Hematopoietic multipotent progenitor cell treated with erythropoietin and hydrocortisone succinate and interleukin-3 and kit ligand, for 15 days (in vitro differentiated cells): ENCODE results near the gene SAE1.
A peak's percentile ranks its signal among the peaks of the same experiment; 100 is the strongest.
"Not testable (repeated sequence)": the region's sequence is repeated elsewhere in the genome, so short reads cannot be mapped to it uniquely, and the experiment has no call there.

Source experiments
- DNase-seq: peaks from one replicate; pipeline ENCODE4 v3.0.0-alpha.2; 2015; ENCODE audit warnings: low spot score

Gene SAE1

DNA sequence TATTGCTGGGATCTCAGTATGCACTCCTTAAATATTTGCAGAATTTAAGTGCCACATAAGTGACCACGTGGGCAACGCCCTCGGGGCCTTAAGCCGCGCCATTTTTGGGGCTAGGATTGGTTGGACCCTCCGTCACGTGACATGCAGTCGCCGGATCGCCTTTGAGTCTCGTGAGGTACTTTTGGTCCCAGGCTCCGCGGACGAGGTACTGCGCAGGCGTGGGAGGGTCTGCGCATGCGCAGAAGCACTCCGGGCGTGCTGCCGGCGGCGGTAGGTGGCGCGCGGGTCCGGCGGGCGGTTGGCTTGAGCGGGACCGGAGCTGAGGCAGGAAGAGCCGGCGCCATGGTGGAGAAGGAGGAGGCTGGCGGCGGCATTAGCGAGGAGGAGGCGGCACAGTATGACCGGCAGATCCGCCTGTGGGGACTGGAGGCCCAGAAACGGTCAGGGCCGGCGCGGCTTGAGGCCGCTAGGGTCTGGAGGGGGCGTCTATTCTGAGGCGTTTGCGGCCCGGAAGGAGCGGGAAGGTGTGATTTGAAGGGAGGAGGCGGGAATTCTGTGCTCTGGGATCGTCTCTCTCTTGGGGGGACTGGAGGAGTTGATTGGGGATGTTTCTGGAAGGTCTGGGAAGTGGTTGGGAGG, at the start of gene SAE1:
TSS of gene SAE1 (plus strand) at position 247 of the 639 bp plus-strand sequence. CDS start at position 343, 96 bp downstream.
- DNase-seq, result peak; percentile 95

DNA sequence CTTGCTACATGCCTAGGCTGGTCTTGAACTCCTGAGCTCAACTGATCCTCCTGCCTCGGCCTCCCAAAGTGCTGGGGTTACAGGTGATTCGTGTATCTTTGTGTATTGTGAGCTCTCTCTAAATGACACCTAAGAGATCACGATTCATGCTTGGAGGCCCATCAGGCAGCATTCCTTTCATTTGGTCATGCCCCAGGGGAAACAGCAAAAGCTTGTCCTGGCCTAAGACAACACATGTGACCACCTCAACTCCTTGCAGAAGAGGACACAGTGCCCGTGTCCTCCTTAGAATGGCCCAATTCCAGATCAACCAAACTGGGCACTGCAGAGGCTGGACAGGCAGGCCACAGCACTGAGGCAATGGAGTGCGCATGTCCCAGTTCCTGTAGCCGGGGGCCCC, 49.5 kb upstream of the SAE1 start:
- DNase-seq, result no peak

DNA sequence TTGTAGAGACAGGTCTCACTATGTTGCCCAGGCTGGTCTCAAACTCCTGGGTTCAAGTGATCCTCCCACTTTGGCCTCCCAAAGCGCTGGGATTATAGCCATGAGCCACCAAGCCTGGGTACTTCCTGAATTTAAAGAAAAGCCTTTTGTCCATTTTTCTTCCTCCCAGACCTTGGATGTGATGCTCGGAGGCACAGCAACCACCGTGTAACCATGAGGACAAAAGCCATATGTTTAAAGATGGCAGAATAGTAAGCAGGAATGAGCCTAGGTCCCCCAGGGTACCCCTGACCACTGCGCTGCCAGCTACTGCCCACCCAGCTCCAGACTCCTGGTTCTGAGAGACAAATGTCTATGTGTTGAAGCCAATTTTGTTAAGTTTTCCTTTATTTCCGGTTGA, 48.1 kb upstream of the SAE1 start:
- DNase-seq, result no peak

DNA sequence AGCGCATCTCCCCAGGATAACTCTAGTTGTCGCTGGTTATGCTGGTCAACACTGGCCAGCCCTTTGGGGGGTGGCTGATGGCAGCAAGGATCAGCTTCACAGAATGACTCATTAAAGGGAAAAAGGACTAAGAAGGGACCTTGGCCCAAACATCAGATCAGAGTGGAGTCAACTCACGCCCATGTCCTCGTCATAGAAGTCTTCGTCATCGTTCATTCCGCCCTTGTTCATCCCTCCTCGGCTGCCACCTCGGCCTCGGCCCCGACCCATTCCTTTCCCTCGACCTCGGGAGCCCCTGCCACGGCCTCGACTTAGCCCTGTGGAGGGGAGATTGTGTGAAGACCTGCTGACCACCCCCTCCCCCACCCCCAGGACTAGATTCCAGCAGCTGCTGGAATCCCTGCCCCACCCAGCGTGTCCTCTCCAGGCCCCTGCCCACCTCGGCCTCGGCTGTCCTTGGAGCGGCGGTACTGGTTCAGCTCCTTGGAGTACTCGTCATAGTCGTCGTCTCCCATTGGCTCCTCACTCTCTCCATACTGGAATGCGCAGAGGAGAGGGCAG, 45.7 kb upstream of the SAE1 start:
- DNase-seq, result no peak

DNA sequence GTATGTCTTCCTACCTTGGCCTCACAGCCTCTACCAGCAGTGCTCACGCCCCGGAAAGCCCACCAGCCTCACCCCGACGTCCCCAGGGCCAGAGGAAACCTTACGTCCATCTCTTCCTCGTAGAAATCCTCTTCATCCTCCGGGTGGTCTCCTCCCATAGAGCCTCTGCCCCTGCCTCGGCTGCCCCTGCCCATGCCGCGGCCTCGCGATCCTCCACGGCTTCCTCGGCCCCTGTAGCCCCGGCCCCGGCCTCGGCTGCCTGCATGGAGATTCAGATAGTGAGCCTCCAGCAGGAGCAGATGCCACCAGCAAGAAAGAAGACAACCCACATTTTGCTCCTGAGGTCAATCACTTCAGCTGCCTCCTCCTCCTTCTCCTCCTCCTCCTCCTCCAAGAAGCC, 44.4 kb upstream of the SAE1 start:
- DNase-seq, result no peak

DNA sequence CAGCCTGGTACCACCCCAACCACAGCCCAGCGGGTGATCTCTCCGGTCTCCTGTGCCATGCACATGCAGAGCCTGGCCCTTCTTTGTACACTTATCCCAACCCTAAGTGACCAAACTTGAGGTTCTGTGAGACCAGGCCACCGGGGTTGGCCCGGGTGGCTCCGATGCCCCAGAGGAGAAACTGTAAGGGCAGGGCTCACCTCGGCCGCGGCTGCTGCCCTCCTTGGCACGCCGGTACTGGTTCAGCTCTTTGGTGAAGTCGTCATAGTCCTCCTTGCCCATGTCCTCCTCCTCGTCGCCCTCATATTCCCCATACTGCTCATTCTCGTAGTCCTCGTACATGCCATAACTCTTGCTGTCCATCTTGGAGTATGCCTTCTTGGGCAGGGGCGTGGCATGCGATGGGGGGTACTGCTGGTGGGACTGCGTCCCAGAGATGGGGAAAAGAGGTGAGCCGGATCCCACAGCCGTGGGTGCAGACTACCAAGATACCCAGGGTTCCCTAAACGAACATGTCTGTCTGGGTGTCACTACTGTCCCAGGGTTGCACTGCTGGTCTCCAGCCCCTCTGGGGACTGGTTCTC, 40.8 kb upstream of the SAE1 start:
- DNase-seq, result no peak

DNA sequence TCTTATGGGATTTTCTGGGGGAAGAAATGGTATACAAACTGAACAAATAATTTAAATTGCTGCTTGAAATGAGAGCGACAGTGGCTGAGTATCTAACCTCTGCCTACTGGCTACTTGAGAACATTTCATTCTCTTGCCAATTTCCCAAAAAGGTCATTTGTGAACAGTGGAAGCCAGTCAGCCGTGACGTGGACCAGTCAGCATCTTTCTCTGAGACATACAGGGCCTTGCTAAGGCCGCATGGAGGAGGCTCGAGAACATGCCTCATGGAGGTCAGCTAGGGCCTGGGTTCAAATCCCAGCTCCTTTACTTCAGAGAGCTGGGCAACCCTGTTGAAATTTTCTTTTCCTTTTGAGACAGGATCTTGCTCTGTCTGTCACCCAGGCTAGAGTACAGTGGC, 37.4 kb upstream of the SAE1 start:
- no peak for DNase-seq

DNA sequence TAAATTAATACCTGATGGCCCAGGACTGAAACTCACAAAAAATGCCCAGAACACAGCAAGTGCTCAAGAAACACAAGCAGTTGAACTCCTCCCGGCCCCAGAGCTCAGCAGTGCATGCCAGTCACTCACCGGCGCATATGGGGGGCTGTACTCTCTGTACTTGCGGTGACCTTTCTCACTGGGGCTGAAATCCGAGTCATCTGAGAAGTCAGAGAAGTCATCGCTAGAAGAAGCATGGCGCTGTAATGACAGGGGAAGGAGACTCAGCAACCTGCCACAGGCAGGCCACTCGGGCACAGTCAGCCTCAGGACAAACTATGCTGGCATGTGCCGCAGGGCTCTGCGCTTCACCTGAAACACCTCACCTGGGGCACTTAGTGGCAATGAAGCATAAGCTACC, 36.8 kb upstream of the SAE1 start:
- DNase-seq, result no peak

DNA sequence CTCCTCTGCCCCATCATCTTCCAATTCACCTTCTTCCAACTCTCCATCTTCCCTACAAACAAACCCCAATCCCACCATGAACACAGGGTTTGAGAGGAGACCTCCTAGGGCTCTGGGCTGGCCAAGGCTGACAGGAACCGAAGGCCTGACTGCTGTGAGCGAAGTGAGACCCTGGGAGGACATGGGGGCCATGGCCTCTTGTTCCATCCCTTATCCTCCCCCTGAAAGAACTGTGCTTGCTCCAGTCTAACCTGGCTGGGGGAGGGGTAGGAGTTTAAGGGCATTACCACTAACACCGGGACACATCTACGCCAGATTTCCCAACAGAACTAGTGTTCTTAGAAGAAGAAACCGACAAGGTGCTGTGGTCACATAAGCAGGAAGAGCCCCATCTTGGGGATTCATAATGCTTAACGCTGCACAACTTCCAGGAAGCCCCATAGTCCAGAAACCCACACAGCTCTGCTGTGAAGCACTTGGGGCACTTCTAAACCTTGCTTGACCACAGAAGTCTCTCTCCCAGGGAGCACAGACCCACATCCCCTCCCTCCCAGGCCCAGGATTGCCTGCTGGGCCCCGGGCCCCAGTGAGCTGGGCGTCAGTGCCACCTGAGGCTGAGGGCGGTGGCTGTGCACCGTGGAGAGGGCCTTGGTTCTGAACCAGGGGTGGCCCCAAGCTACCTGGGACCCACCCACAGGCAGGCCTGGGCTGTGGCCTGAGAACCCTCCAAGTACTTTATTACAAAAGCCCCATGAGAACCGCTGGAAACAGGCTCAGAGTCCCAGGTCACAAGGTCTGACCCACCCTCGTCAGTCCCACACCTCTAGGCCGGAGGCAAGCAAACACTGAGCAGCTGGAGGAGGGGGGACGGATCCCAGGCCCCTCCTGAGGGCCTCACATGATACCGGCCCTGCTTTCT, 35.8 kb upstream of the SAE1 start:
- DNase-seq, result no peak

DNA sequence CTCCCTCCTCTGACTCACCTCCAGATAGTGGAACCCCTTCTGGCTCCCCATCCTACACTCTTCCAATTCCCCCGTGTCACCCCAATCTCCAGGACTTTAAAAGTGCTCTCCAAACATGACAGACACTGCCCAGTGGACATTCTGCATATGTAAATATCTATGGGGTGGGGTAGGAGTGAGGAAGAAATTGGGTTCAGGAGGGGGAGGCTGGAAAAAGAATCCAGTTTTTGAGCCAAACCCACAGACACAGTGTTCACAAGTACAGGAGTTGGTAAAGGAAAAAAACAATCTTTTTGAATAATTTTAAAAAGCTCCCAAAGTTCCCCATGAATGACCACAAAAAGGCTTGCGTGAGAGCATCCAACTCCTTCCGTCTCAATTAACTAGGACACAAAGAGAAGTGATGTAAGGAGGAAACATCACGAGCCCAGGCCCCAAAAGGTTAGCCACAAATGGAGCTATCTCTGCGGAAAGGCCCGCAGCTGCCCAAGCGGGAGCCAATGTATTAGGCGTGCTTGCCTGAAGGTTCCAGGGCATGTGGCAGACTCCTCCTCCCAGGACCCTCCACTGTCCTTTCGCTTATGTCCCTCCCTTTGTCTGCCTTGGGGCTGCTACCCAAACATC, 35.0 kb upstream of the SAE1 start:
- no peak for DNase-seq

DNA sequence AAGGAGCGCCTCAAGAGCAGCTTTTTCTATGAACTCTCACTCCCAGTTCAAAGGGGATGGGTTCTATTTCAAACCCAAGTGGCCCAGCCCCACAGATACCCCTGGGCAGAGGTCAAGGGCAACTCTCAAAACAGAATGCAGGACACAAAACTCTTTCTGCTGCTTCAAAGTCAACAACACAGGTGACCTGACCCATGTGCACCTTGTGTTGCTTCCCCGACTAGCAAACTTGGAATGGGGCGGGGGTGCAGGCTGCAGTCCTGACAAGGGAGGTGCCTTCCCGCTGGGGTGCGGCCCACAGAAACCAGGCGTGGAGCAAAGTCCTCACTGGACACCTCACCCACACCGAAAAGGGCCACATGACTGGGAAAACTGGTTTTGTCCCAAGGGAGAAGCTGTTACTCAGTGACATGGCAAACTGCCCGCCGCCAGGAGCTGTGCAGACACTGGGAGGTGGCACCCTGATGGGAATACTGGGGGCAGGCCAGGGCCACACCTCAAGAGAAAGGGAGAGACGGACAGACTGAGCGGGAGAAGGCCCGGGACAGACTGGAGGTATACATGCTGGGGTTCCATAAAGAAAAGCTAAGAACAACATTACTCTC, 34.4 kb upstream of the SAE1 start:
- no peak for DNase-seq

DNA sequence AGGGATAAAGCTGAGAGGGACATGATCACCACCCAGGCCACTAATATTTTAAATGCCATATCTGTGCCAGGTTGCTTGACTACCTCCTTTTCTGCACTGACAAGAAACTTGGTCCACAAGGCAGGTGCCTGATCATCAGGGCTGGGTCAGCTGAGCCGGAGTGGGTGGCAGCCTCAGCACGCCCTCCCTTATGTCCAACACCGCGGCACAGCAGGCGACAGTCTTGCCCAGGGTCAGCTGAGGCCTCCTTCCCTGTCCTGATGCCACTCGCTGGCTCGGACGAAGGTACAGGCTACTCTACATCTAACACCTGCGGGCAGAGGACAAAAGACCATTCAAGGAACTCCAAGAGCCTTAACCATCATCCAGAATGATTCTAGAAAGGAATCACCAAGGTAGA, 33.9 kb upstream of the SAE1 start:
- no peak for DNase-seq

DNA sequence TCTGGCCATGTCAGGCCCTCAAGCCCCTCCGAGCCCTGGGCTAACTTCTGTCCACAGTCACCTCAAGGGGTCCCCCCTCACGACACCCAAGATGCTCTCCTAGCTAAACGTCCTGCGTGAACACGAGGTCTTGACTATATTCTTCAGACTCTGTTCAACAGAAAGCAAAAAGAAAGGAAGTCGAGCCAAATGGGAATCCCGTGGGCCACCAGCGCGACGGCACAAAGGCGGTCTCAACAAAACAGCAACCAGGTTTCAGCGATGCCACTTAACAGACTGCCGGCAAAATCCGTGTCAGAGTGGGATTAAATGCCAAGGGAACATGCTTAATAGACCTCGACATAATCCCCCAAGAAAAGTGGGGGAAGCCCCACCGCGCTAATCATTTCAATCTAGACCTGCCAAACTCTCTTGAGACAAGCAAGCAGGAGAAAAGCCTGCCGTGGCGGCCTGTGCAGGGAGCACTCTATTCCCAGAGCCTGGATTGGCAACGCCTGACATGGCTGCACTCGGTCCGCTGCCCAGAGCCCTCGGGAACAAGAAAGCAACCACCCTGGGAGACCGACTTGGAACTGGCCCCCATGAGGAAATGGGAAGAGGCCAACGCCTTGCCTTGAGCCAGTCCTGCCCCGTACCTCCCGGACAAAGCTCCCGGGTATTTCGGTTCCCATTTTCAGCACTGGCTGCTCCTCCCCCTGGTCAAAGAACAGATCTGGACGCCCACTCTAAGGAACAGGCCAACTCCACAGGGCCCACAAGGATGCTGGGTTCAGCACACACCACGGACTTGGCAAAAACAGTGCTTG, 33.0 kb upstream of the SAE1 start:
- no peak for DNase-seq

DNA sequence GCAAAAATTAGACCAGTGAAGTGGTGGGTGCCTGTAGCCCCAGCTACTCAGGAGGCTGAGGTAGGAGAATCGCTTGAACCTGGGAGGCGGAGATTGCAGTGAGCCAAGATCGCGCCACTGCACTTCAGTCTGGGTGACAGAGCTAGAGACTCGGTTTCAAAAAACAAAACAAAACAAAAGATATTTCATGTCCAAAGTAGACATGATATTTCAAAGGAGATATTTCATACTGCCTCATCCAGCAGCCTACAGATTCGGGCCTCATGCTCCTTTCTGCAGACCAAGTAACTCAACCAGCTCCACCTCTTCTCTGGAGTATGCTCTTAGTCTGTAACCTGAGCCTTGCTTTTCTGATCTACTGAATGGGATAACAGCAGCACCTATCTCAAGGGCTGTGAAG, 32.0 kb upstream of the SAE1 start:
- no peak for DNase-seq

DNA sequence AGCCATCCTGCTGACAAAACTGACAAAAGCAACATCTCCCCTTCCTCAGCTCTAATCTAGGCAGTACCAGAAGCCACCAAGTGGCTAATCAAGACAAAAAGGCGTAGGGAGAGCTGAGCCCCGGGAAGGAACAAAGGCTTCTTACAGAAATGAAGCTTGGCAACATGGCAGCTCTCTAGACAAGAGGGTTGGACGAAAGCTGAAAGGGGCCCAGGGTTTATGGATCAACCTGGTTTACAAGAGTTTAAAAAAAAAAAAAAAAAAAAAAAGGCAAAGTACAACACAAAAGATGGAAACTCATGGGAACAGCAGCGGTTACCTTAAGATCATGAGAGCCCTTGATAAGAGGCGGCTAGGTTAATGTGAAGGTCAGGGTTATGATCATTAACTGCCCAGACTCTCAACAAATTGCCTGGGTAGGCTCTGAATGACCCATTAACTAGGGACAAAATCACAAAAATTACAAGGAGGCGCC, 31.0 kb upstream of the SAE1 start:
- no peak for DNase-seq

DNA sequence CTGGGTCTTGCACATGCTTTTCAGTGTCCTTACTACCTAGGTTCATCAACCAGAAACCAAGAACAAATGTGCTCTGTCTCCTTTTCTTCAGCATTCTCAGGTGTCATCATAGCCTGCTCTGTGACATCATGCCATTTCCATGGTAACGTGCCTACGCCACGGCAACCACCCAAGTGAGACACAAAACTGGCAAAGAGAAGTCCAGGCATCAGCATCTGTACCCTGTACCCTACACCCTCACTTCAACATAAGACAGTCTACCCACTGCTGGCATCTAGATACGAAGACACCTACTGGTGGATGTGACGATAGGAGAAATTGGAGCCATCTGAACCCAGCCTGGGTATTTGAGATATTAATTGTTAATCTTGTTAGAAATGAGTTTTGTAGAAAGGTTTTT, 30.3 kb upstream of the SAE1 start:
- peak; percentile 29 for DNase-seq

DNA sequence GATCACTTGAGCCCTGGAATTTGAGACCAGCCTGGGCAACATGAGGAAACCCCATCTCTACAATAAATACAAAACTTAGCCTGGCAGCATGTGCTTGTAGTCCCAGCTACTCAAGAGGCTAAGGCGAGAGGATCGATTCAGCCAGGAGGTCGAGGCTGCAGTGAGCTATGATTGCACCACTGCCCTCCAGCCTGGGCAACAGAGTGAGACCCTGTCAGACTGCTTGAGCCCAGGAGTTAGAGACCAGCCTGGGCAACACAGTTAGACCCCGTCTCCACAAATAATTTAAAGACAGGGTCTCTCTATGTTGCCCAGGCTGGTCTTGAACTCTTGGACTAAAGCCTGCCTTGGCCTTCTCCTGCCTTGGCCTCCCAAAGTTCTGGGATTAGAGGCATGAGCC, 29.5 kb upstream of the SAE1 start:
- not testable (repeated sequence) for DNase-seq

DNA sequence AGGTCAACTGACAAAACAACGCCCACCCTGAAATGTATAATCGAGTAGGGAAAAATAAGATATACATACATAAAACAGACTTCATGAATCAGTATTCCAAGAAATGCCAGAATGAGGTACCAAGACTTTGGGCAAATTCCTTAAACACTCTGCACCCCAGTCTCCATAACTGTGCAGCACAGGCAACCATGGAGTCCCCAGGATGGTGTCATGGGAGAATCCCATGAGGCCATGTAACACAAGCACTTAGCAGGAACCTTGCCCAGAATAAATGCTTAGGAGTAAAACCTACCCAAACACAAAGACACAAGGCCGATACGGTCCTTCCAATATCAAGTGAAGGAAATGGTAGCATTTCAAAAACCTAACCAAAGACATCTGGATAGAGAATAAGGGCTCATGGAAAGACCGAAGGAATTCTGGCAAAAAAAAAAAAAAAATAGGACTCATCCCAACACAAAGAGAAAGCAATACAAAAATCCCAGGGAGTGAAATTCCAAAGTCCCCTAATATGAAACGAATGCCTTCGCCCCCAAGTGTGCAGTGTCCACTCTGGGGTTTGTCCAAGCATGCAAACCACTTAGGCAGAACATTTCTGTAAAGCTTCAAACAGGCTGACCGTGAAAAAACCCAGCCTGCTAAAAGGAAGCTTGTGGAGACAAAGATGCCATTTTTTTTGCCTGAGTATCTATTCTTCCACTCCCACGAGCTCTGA, 28.1 kb upstream of the SAE1 start:
- DNase-seq, result no peak

DNA sequence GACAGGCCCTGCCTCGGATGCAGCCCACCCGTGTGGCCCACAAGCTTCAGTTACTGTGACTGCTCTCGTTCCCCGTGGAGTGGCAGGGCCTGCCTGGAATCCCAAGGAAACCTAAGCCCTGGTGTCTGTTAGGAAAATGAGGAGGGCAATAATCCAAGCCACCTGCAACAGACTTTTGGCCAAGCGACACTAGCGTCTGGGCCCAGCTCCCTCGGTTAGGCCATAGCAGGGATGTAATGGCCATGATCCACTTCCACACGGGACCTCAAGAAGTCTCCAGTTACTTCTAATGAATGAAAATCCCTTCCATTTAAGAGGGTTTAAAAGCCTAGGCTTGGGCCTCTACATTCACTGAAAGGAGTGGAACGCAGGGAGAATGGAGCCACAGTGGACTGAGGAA, 26.0 kb upstream of the SAE1 start:
- no peak for DNase-seq

DNA sequence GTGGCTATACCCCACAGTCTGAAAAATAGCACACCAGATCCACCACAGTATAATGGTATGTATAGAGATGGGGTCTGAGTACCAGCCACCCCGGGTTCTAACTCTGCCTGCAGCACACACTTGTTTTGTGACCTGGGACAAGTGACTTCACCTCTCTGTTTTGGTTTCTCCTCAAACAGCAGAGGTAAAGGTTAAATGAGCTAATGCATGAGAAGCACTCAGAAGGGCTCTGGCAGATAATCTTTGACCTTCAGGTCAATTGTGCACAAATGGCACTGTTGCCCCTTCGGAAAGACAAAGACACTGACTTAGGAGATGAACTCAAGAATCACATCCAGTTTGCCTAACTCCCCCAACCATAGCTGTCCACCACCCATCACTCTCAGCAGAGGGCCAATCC, 24.8 kb upstream of the SAE1 start:
- no peak for DNase-seq
